ENCODE data around the gene ANGPTL4.
"Not testable (repeated sequence)": the region's sequence is repeated elsewhere in the genome, so short reads cannot be mapped to it uniquely, and the experiment has no call there.

Gene ANGPTL4

DNA sequence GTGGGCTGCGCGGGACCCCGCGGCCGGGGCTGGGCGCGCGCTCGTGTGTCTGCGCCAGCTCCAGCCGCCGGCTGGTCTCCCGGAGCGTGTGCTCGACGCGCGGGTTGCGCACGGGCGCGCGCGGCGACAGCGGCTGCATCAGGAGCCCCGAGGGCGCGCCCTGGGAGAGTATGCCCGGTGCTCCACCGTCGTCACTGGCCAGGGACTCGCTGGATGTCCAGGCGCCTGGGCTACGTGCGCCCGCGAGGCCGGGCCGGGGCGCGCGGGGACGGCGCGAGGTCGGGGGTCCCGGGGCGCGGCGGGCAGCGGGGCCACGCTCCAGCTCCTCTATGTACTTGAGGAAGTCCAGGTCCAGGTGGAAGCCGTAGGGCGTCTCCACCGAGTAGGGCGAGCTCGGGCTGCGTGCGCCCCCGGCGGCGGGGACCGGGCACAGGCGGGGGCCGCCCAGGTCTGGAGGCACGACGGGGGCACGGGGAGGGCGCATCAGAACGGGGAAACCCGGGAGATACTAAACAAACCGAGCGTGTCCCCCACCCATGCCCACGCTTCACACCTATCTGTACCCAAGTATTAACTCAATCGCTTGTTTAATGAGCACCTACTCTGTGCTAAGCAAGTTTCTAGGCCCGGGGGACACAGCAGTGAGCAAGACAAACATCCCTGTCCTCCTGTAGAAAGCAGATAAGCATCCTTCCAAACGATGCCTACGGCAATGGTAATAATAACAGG lies 28.4 kb upstream of the ANGPTL4 start:
- no peaks in the 10 kb centered on the region for H3K36me3 ChIP-seq (ENCODE audit: control insufficient read depth, insufficient read depth, low read length)
- H3K27me3 ChIP-seq (ENCODE audit: control insufficient read depth, insufficient read depth, low read length), result peaks cover 37% of the 10 kb centered on the region
- H3K9me3 ChIP-seq (ENCODE audit: control insufficient read depth, insufficient read depth, low read length), result no peaks in the 10 kb centered on the region
- peaks cover 8% of the 10 kb centered on the region for H3K4me1 ChIP-seq (ENCODE audit: control insufficient read depth, insufficient read depth, low read length)
- peak overlapping the region; percentile 65; the same call in 1 of the 2 replicates for H3K4me3 ChIP-seq (ENCODE audit: low read depth, low read length)
- no peak overlapping the region for H3K9ac ChIP-seq (ENCODE audit: low read depth, low read length)
- H3K27ac ChIP-seq (ENCODE audit: low read depth, low read length), result no peak overlapping the region

GRCh38 chr19:8336072-8336569 lies 27.8 kb upstream of the ANGPTL4 start:
- Histone ChIP-seq H3K36me3 (ENCODE audit: control insufficient read depth, insufficient read depth, low read length) (no peaks in the 10 kb centered on the region), H3K9ac (ENCODE audit: low read depth, low read length) (no peak overlapping the region), H3K9me3 (ENCODE audit: control insufficient read depth, insufficient read depth, low read length) (no peaks in the 10 kb centered on the region), H3K4me3 (ENCODE audit: low read depth, low read length) (peak overlapping the region; percentile 65; the same call in 1 of the 2 replicates), H3K4me1 (ENCODE audit: control insufficient read depth, insufficient read depth, low read length) (peaks cover 8% of the 10 kb centered on the region), H3K27me3 (ENCODE audit: control insufficient read depth, insufficient read depth, low read length) (peaks cover 37% of the 10 kb centered on the region), H3K27ac (ENCODE audit: low read depth, low read length) (no peak overlapping the region)

DNA sequence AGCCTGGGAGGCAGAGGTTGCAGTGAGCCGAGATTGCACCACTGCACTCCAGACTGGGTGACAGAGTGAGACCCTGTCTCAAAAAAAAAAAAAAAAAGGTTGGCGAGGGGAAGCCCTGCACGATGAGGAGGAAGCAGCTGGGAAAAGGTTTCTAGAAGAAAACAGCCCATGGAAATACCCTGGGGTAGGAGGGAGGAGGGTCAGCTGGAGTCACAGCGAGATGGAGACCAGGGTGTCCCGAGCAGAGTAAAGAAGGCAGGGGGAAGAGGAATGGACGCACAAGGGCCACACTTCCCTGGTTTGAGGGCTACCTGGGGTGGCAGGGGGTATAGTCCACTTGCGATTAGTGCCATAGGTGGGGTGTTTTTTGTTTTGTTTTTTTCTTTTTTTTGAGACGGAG lies 27.3 kb upstream of the ANGPTL4 start:
- Histone ChIP-seq H3K27ac (ENCODE audit: low read depth, low read length) (no peak overlapping the region), H3K9ac (ENCODE audit: low read depth, low read length) (no peak overlapping the region), H3K9me3 (ENCODE audit: control insufficient read depth, insufficient read depth, low read length) (no peaks in the 10 kb centered on the region)

DNA sequence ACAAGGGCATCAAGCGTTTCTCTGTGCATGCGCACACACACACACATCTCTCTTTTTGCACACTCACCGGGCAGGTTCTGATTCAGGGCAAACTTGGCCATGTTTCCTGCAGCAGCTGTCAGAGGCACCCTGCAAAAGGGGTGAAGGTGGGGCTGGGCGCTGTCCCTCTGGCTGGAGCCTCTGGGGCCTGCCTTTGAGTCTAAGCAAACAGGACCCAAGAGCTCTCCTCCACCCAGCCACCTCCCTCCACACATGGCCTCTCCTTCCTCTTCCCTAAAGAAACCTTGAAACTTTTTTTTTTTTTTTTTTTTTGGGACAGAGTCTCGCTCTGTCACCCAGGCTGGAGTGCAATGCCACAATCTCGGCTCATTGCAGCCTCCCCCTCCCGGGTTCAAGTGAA lies 26.2 kb upstream of the ANGPTL4 start:
- Histone ChIP-seq H3K9me3 (ENCODE audit: control insufficient read depth, insufficient read depth, low read length) (no peaks in the 10 kb centered on the region), H3K4me1 (ENCODE audit: control insufficient read depth, insufficient read depth, low read length) (peaks cover 8% of the 10 kb centered on the region), H3K4me3 (ENCODE audit: low read depth, low read length) (no peak overlapping the region), H3K27ac (ENCODE audit: low read depth, low read length) (no peak overlapping the region), H3K36me3 (ENCODE audit: control insufficient read depth, insufficient read depth, low read length) (no peaks in the 10 kb centered on the region), H3K9ac (ENCODE audit: low read depth, low read length) (no peak overlapping the region), H3K27me3 (ENCODE audit: control insufficient read depth, insufficient read depth, low read length) (peaks cover 38% of the 10 kb centered on the region)

More for the DNA sequence above, 27.3 kb upstream of the ANGPTL4 start:
- Histone ChIP-seq H3K36me3 (ENCODE audit: control insufficient read depth, insufficient read depth, low read length) (no peaks in the 10 kb centered on the region), H3K4me3 (ENCODE audit: low read depth, low read length) (no peak overlapping the region), H3K4me1 (ENCODE audit: control insufficient read depth, insufficient read depth, low read length) (peaks cover 8% of the 10 kb centered on the region), H3K27me3 (ENCODE audit: control insufficient read depth, insufficient read depth, low read length) (peaks cover 37% of the 10 kb centered on the region)

DNA sequence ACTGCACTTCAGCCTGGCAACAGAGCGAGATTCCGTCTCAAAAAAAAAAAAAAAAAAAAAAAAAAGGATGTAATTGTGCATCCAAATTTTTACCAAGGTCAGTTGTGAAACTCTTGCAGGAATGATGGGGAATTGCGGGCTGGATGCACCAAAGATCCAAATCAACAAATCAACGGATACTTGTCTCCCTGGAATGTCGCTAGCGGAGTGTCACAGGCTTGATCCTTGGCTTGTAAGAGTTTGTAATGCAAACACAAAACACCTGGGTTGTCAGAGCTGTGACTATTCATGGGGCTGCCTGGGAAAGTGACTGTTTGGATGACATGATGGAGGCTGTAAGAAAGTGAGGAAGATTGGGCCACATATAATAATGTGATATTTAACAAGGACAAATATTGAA lies 25.1 kb upstream of the ANGPTL4 start:
- peaks cover 8% of the 10 kb centered on the region for H3K4me1 ChIP-seq (ENCODE audit: control insufficient read depth, insufficient read depth, low read length)
- no peak overlapping the region for H3K9ac ChIP-seq (ENCODE audit: low read depth, low read length)
- H3K27me3 ChIP-seq (ENCODE audit: control insufficient read depth, insufficient read depth, low read length), result peaks cover 27% of the 10 kb centered on the region
- H3K27ac ChIP-seq (ENCODE audit: low read depth, low read length), result no peak overlapping the region
- H3K4me3 ChIP-seq (ENCODE audit: low read depth, low read length), result no peak overlapping the region
- no peaks in the 10 kb centered on the region for H3K9me3 ChIP-seq (ENCODE audit: control insufficient read depth, insufficient read depth, low read length)
- no peaks in the 10 kb centered on the region for H3K36me3 ChIP-seq (ENCODE audit: control insufficient read depth, insufficient read depth, low read length)

DNA sequence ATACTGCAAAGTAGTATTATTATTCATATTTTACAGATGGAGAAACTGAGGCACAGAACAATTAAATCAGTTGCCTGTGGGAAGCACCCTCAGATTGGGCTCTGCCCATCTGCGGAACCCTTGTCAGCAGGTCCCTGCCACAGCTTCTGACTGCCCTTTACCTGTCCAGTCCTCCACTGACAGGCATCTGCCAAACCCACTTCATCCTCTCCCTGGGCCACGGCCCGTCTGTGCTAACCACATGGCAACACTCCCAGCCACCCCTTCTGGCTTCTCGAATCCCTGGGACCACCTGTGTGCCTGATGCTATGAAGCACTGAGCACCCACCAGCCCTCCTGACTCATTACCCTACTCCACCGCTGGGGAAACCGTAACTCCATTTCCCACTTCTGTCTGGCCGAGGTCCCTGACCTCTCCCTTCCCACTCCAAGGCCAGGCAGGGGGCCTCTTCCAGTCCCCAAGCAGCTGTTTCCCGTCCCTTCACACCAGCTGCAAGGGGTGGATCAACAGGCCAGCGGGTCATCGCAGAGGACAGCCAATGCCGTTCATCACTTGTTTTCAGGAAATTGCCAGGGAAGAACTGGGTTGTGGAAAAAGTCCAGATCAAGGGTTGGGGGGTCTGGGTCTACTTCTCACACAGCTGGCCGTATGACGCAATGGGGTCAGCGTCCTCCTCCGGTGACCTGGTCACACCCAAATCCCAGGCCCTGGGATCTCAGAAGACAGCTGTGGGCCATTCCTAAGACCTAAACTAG lies 23.4 kb upstream of the ANGPTL4 start:
- Histone ChIP-seq H3K4me1 (ENCODE audit: control insufficient read depth, insufficient read depth, low read length) (peaks cover 3% of the 10 kb centered on the region), H3K9ac (ENCODE audit: low read depth, low read length) (no peak overlapping the region), H3K36me3 (ENCODE audit: control insufficient read depth, insufficient read depth, low read length) (no peaks in the 10 kb centered on the region), H3K27me3 (ENCODE audit: control insufficient read depth, insufficient read depth, low read length) (peaks cover 16% of the 10 kb centered on the region), H3K9me3 (ENCODE audit: control insufficient read depth, insufficient read depth, low read length) (no peaks in the 10 kb centered on the region), H3K27ac (ENCODE audit: low read depth, low read length) (no peak overlapping the region), H3K4me3 (ENCODE audit: low read depth, low read length) (no peak overlapping the region)

DNA sequence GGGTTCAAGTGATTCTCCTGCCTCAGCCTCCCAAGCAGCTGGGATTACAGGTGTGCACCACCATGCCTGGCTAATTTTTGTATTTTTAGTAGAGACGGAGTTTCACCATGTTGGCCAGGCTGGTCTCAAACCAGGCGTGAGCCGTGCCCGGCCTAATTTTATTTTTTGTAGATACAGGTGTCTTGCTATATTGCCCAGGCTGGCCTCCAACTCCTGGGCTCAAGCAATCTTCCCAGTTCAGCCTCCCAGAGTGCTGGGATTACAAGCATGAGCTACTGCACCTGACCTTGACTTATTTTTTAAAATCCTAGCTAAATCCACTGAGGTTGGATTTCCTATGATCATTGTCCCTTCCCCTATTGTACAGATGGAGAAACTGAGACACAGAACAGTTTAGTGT lies 22.5 kb upstream of the ANGPTL4 start:
- not testable (repeated sequence) for H3K27me3 ChIP-seq (ENCODE audit: control insufficient read depth, insufficient read depth, low read length); H3K9me3 ChIP-seq (ENCODE audit: control insufficient read depth, insufficient read depth, low read length); H3K9ac ChIP-seq (ENCODE audit: low read depth, low read length); H3K4me3 ChIP-seq (ENCODE audit: low read depth, low read length); H3K27ac ChIP-seq (ENCODE audit: low read depth, low read length); H3K36me3 ChIP-seq (ENCODE audit: control insufficient read depth, insufficient read depth, low read length); H3K4me1 ChIP-seq (ENCODE audit: control insufficient read depth, insufficient read depth, low read length)

GRCh38 chr19:8342316-8342683 lies 21.7 kb upstream of the ANGPTL4 start:
- Histone ChIP-seq H3K27ac (ENCODE audit: low read depth, low read length) (no peak overlapping the region), H3K4me3 (ENCODE audit: low read depth, low read length) (no peak overlapping the region), H3K4me1 (ENCODE audit: control insufficient read depth, insufficient read depth, low read length) (peaks cover 3% of the 10 kb centered on the region), H3K36me3 (ENCODE audit: control insufficient read depth, insufficient read depth, low read length) (no peaks in the 10 kb centered on the region), H3K27me3 (ENCODE audit: control insufficient read depth, insufficient read depth, low read length) (peaks cover 6% of the 10 kb centered on the region), H3K9ac (ENCODE audit: low read depth, low read length) (no peak overlapping the region), H3K9me3 (ENCODE audit: control insufficient read depth, insufficient read depth, low read length) (no peaks in the 10 kb centered on the region)

GRCh38 chr19:8342684-8343482 lies 21.1 kb upstream of the ANGPTL4 start, which contains the start of gene KANK3:
Gene KANK3 (minus strand): TSS chr19:8343262. CDS start chr19:8337828, 5,434 bp downstream.
- Histone ChIP-seq H3K9me3 (ENCODE audit: control insufficient read depth, insufficient read depth, low read length) (no peaks in the 10 kb centered on the region), H3K9ac (ENCODE audit: low read depth, low read length) (0 out of 2 replicates have a peak within 1 kb of the TSS, but pooled peaks have one; percentile 28), H3K4me1 (ENCODE audit: control insufficient read depth, insufficient read depth, low read length) (peaks cover 3% of the 10 kb centered on the region), H3K27ac (ENCODE audit: low read depth, low read length) (no peak within 1 kb of the TSS), H3K4me3 (ENCODE audit: low read depth, low read length) (peak within 1 kb of the TSS; percentile 75), H3K27me3 (ENCODE audit: control insufficient read depth, insufficient read depth, low read length) (peaks cover 6% of the 10 kb centered on the region), H3K36me3 (ENCODE audit: control insufficient read depth, insufficient read depth, low read length) (no peaks in the 10 kb centered on the region)

DNA sequence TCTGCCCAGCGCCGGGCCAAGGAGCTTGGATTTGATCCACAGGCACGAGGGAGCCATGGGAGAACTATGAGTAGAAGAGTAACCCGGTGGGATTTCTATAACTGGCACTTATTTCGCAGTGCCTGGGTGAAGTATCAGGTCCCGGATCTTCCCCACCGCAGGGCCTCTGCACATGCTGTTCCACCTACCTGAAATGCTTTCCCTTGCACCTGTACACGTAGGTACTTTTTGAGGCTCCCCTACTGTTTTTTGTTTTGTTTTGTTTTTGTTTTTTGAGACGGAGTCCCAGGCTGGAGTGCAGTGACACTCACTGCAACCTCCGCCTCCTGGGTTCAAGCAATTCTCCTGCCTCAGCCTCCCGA lies 20.5 kb upstream of the ANGPTL4 start:
- Histone ChIP-seq H3K4me3 (ENCODE audit: low read depth, low read length) (no peak overlapping the region), H3K36me3 (ENCODE audit: control insufficient read depth, insufficient read depth, low read length) (no peaks in the 10 kb centered on the region), H3K27me3 (ENCODE audit: control insufficient read depth, insufficient read depth, low read length) (peaks cover 6% of the 10 kb centered on the region), H3K9me3 (ENCODE audit: control insufficient read depth, insufficient read depth, low read length) (no peaks in the 10 kb centered on the region), H3K27ac (ENCODE audit: low read depth, low read length) (no peak overlapping the region), H3K4me1 (ENCODE audit: control insufficient read depth, insufficient read depth, low read length) (peaks cover 3% of the 10 kb centered on the region), H3K9ac (ENCODE audit: low read depth, low read length) (no peak overlapping the region)

Data from HUES48 (cell line).